WERI-Rb-1 (cell line): Measurements from ENCODE around the gene TMIGD3.
A peak's percentile ranks its signal among the peaks of the same experiment; 100 is the strongest.

Experiments
- DNase-seq: peaks from one replicate; pipeline ENCODE4 v3.0.0-alpha.2; 2020
- H3K27ac ChIP-seq: fragments of 250-450 bp; sonication (Bioruptor Pico); 2 replicates; pipeline ENCODE4 v1.5.1; 2020; ENCODE audit warnings: mild to moderate bottlenecking, moderate library complexity
- H3K27me3 ChIP-seq: fragments of 250-450 bp; sonication (Bioruptor Pico); 2 replicates; pipeline ENCODE4 v1.5.1; 2021; ENCODE audit warnings: mild to moderate bottlenecking, low read depth, moderate library complexity; ENCODE audit not compliant: insufficient read depth, severe bottlenecking
- H3K36me3 ChIP-seq: fragments of 250-450 bp; sonication (Bioruptor Pico); 2 replicates; pipeline ENCODE4 v1.5.1; 2020; ENCODE audit warnings: mild to moderate bottlenecking, moderate library complexity
- H3K4me3 ChIP-seq: 2 replicates; pipeline ENCODE4 v1.5.1; 2011; ENCODE audit warnings: low read depth, mild to moderate bottlenecking, control low read depth, low read length
- H3K9me3 ChIP-seq: fragments of 250-450 bp; sonication (Bioruptor Pico); 2 replicates; pipeline ENCODE4 v1.5.1; 2021; ENCODE audit warnings: mild to moderate bottlenecking, moderate library complexity; ENCODE audit not compliant: severe bottlenecking
- CTCF ChIP-seq: IDR thresholded peaks from 2 replicates; pipeline ENCODE4 v1.5.1; 2011; ENCODE audit warnings: low read depth, mild to moderate bottlenecking, control low read depth, inconsistent platforms, low read length

The TMIGD3 gene

GRCh38 chr1:111484391-111485026 lies 18.9 kb downstream of the TMIGD3 start:
- H3K27ac ChIP-seq = no peak overlapping the region
- H3K27me3 ChIP-seq = no peaks in the 10 kb centered on the region
- no peak overlapping the region for H3K4me3 ChIP-seq
- no peak for DNase-seq
- H3K36me3 ChIP-seq = no peaks in the 10 kb centered on the region
- H3K9me3 ChIP-seq = no peaks in the 10 kb centered on the region
- no peak for TF ChIP-seq CTCF

- DNase-seq = no peak
- Histone ChIP-seq H3K27me3 (no peaks in the 10 kb centered on the region), H3K4me3 (no peak overlapping the region), H3K36me3 (no peaks in the 10 kb centered on the region), H3K9me3 (no peaks in the 10 kb centered on the region), H3K27ac (no peak overlapping the region)
- no peak for TF ChIP-seq CTCF
These were observed 19.6 kb downstream of the TMIGD3 start for GRCh38 chr1:111483876-111484275.

- DNase-seq = no peak
- no peak overlapping the region for H3K27ac ChIP-seq
- no peak for TF ChIP-seq CTCF
- no peaks in the 10 kb centered on the region for H3K27me3 ChIP-seq
- no peak overlapping the region for H3K4me3 ChIP-seq
- H3K36me3 ChIP-seq = no peaks in the 10 kb centered on the region
- H3K9me3 ChIP-seq = no peaks in the 10 kb centered on the region
These were observed 20.3 kb downstream of the TMIGD3 start for GRCh38 chr1:111483166-111483565.

GRCh38 chr1:111481387-111482221 lies 21.8 kb downstream of the TMIGD3 start:
- no peak overlapping the region for H3K4me3 ChIP-seq
- H3K27me3 ChIP-seq = no peaks in the 10 kb centered on the region
- H3K9me3 ChIP-seq = no peaks in the 10 kb centered on the region
- TF ChIP-seq CTCF = peak; percentile 83
- DNase-seq = peak; percentile 71
- H3K36me3 ChIP-seq = no peaks in the 10 kb centered on the region
- no peak overlapping the region for H3K27ac ChIP-seq

- TF ChIP-seq CTCF = no peak
- Histone ChIP-seq H3K36me3 (no peaks in the 10 kb centered on the region), H3K27ac (no peak overlapping the region), H3K4me3 (no peak overlapping the region), H3K27me3 (no peaks in the 10 kb centered on the region), H3K9me3 (no peaks in the 10 kb centered on the region)
- DNase-seq = no peak
These were observed 22.8 kb downstream of the TMIGD3 start for GRCh38 chr1:111480674-111481073.
